Astrocyte (in vitro differentiated cells and primary cell): ENCODE data around the gene WSB2. TPM values are rescaled to one million over a fixed set of nuclear protein-coding genes. Genes with fewer than 3 reads are reported as not detected.

Experiments used
- DNase-seq: peaks from one replicate; pipeline ENCODE4 v3.0.0-alpha.2; 2010; ENCODE audit warnings: low read depth
- FAIRE-seq: peaks from 2 replicates; lab custom pipeline; 2011; peaks lifted over from hg19 to GRCh38; lab: Jason Lieb, UNC
- H2AFZ ChIP-seq: 2 replicates; pipeline ENCODE4 v1.6.0; 2012; ENCODE audit warnings: low read depth, low read length, inconsistent platforms
- H3K27ac ChIP-seq: 2 replicates; pipeline ENCODE4 v1.5.1; 2011; ENCODE audit warnings: low read depth, low read length, inconsistent platforms
- H3K27me3 ChIP-seq: 2 replicates; pipeline ENCODE4 v1.6.0; 2011; ENCODE audit warnings: low read length, inconsistent platforms; ENCODE audit not compliant: insufficient read depth
- H3K36me3 ChIP-seq: 2 replicates; pipeline ENCODE4 v1.5.1; 2011; ENCODE audit warnings: low read length, inconsistent platforms; ENCODE audit not compliant: insufficient read depth
- H3K4me1 ChIP-seq: 2 replicates; pipeline ENCODE4 v1.5.1; 2011; ENCODE audit warnings: low read length, inconsistent platforms; ENCODE audit not compliant: insufficient read depth
- H3K4me2 ChIP-seq: 2 replicates; pipeline ENCODE4 v1.6.0; 2012; ENCODE audit warnings: low read length, inconsistent platforms
- H3K4me3 ChIP-seq: 2 replicates; pipeline ENCODE4 v1.5.1; 2011; ENCODE audit warnings: low read depth, mild to moderate bottlenecking, low read length, inconsistent platforms; ENCODE audit not compliant: insufficient read depth
- H3K79me2 ChIP-seq: 2 replicates; pipeline ENCODE4 v1.6.0; 2012; ENCODE audit warnings: mild to moderate bottlenecking, low read length, inconsistent platforms; ENCODE audit not compliant: insufficient read depth
- H3K9ac ChIP-seq: 2 replicates; pipeline ENCODE4 v1.6.0; 2012; ENCODE audit warnings: mild to moderate bottlenecking, low read length, inconsistent platforms
- H3K9me3 ChIP-seq: 2 replicates; pipeline ENCODE4 v1.5.1; 2012; ENCODE audit warnings: low read depth, mild to moderate bottlenecking, low read length, inconsistent platforms; ENCODE audit not compliant: insufficient read depth
- H4K20me1 ChIP-seq: 2 replicates; pipeline ENCODE4 v1.6.0; 2012; ENCODE audit warnings: low read length, inconsistent platforms; ENCODE audit not compliant: insufficient read depth
- H3K27ac Mint-ChIP-seq: one replicate; pipeline ENCODE4 v1.8.0; 2021; ENCODE audit warnings: mild to moderate bottlenecking, mixed read lengths; ENCODE audit not compliant: unreplicated experiment
- H3K27me3 Mint-ChIP-seq: one replicate; pipeline ENCODE4 v1.8.0; 2021; ENCODE audit warnings: low read depth, mixed read lengths; ENCODE audit not compliant: unreplicated experiment
- H3K36me3 Mint-ChIP-seq: one replicate; pipeline ENCODE4 v1.8.0; 2021; ENCODE audit warnings: low read depth, mixed read lengths; ENCODE audit not compliant: unreplicated experiment
- H3K4me1 Mint-ChIP-seq: one replicate; pipeline ENCODE4 v1.8.0; 2021; ENCODE audit warnings: low read depth, mixed read lengths; ENCODE audit not compliant: unreplicated experiment
- H3K4me3 Mint-ChIP-seq: one replicate; pipeline ENCODE4 v1.8.0; 2021; ENCODE audit warnings: mild to moderate bottlenecking, moderate library complexity, mixed read lengths; ENCODE audit not compliant: unreplicated experiment
- H3K9me3 Mint-ChIP-seq: one replicate; pipeline ENCODE4 v1.8.0; 2021; ENCODE audit warnings: mild to moderate bottlenecking, mixed read lengths; ENCODE audit not compliant: unreplicated experiment
- CTCF ChIP-seq: IDR thresholded peaks from 2 replicates; pipeline ENCODE4 v1.5.1; 2011; ENCODE audit warnings: low read depth, mild to moderate bottlenecking, inconsistent platforms, low read length, moderate library complexity; ENCODE audit not compliant: insufficient read depth
- EZH2 ChIP-seq: IDR thresholded peaks from 2 replicates; pipeline ENCODE4 v1.6.1; 2012; ENCODE audit warnings: mild to moderate bottlenecking, low read length, inconsistent platforms; ENCODE audit not compliant: insufficient read depth
- total RNA-seq: library from RNA; stranded (reverse); gene quantifications from 2 replicates; pipeline ENCODE4 v1.2.1, GENCODE V29; 2021

WSB2 gene
- total RNA-seq, 1 donor from 2014 or later, result 113 TPM

- H3K27me3 ChIP-seq, result no peaks in the 10 kb centered on the region
- H3K27ac ChIP-seq, result peak overlapping the region; percentile 80
- H3K79me2 ChIP-seq, result peaks cover 72% of the 10 kb centered on the region
- H3K4me3 ChIP-seq, result peak overlapping the region; percentile 92
- no peak for FAIRE-seq
- H3K36me3 Mint-ChIP-seq, result peaks cover 4% of the 10 kb centered on the region
- H3K9me3 ChIP-seq, result no peaks in the 10 kb centered on the region
- peak overlapping the region; percentile 99 for H3K9ac ChIP-seq
- no peak for TF ChIP-seq EZH2
- no peak for TF ChIP-seq CTCF
- peak overlapping the region; percentile 96 for H3K4me3 Mint-ChIP-seq
- H3K4me2 ChIP-seq, result peak overlapping the region; percentile 99
- DNase-seq, result peak; percentile 75
- peaks cover 21% of the 10 kb centered on the region for H3K4me1 ChIP-seq
- H4K20me1 ChIP-seq, result peaks cover 13% of the 10 kb centered on the region
- no peaks in the 10 kb centered on the region for H3K9me3 Mint-ChIP-seq
- H3K36me3 ChIP-seq, result no peaks in the 10 kb centered on the region
- H3K4me1 Mint-ChIP-seq, result peaks cover 30% of the 10 kb centered on the region
- no peak overlapping the region for H2AFZ ChIP-seq
- H3K27me3 Mint-ChIP-seq, result no peaks in the 10 kb centered on the region
- H3K27ac Mint-ChIP-seq, result peak overlapping the region; percentile 90
Measured at GRCh38 chr12:118059341-118060191, 1.4 kb downstream of the WSB2 start.

- Histone ChIP-seq H3K4me3 (no peak overlapping the region), H3K27ac (peak overlapping the region; percentile 80), H3K36me3 (no peaks in the 10 kb centered on the region), H3K9me3 (no peaks in the 10 kb centered on the region), H3K79me2 (peaks cover 73% of the 10 kb centered on the region), H3K9ac (peak overlapping the region; percentile 99), H3K27me3 (no peaks in the 10 kb centered on the region), H3K4me1 (peaks cover 22% of the 10 kb centered on the region), H2AFZ (no peak overlapping the region), H3K4me2 (peak overlapping the region; percentile 99), H4K20me1 (peaks cover 13% of the 10 kb centered on the region)
- no peaks in the 10 kb centered on the region for H3K9me3 Mint-ChIP-seq
- TF ChIP-seq EZH2 (no peak), CTCF (no peak)
- H3K36me3 Mint-ChIP-seq, result peaks cover 4% of the 10 kb centered on the region
- peak overlapping the region; percentile 1 for H3K27ac Mint-ChIP-seq
- DNase-seq (no peak), FAIRE-seq (no peak)
- H3K27me3 Mint-ChIP-seq, result no peaks in the 10 kb centered on the region
- peaks cover 24% of the 10 kb centered on the region for H3K4me1 Mint-ChIP-seq
- H3K4me3 Mint-ChIP-seq, result peak overlapping the region; percentile 96
Measured at GRCh38 chr12:118058881-118059280, 2.1 kb downstream of the WSB2 start.

DNA sequence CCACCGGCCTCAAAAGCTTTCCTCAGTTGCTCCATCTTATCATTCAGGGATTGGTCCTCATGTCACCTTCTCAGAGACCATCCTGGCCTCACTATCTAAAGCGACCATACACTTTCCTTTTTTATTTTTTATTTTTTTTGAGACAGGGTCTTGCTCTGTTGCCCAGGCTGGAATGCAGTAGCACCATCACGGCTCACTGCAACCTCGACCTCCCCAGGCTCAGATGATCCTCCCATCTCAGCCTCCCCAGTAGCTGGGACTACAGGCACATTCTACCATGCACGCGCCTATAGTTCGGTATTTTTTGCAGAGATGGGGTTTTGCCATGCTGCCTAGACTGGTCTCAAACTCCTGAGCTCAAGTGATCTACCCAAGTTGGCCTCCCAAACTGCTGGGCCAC lies 2.8 kb downstream of the WSB2 start:
- Histone ChIP-seq H3K4me1 (peaks cover 29% of the 10 kb centered on the region), H3K36me3 (no peaks in the 10 kb centered on the region), H3K27ac (no peak overlapping the region), H3K79me2 (peaks cover 79% of the 10 kb centered on the region), H3K9ac (no peak overlapping the region), H3K27me3 (no peaks in the 10 kb centered on the region), H2AFZ (no peak overlapping the region), H3K9me3 (no peaks in the 10 kb centered on the region), H3K4me2 (peak overlapping the region; percentile 99), H3K4me3 (no peak overlapping the region), H4K20me1 (peaks cover 13% of the 10 kb centered on the region)
- Mint-ChIP-seq H3K9me3 (no peaks in the 10 kb centered on the region), H3K27me3 (no peaks in the 10 kb centered on the region), H3K27ac (peak overlapping the region; percentile 1), H3K4me1 (peaks cover 24% of the 10 kb centered on the region), H3K36me3 (peaks cover 4% of the 10 kb centered on the region), H3K4me3 (no peak overlapping the region)
- DNase-seq (no peak), FAIRE-seq (no peak)
- no peak for TF ChIP-seq EZH2
- TF ChIP-seq CTCF, result no peak
